HG02623 (cell line): Measurements from ENCODE around the gene UMODL1.
"Not testable (repeated sequence)": the region's sequence is repeated elsewhere in the genome, so short reads cannot be mapped to it uniquely, and the experiment has no call there.

ENCODE experiments used
- ATAC-seq: cut with Tn5 transposase; IDR thresholded peaks from one replicate; pipeline ENCODE4 v1.9.1; 2021; ENCODE audit warnings: moderate library complexity; ENCODE audit not compliant: unreplicated experiment

Gene UMODL1

DNA sequence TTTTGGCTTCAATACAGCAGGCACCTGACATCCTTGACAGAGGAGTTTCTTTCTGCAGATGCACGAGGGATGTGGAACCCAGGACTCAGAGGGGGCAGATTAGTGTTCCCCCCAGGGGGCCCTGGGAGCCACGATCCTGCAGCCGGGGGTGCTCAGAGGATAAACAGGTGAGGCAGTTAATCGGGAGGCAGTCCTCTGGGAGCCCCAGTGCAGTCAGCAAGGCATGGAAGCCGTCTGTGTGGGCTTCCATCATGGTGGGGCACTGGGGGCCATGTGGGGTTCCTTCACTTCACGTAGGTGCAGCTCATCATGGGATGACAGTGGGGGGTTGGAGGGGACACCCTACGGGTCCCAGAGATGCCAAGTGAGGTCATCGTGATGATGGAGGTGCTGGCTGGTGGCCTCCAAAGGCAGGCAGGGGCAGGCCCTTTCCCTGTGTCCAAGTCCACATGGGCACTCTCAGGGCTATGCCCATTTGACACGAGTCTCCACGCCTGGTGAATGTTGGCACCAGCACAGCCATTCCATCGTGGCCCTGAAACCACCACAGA lies 88.5 kb downstream of the UMODL1 start:
- ATAC-seq = no peak

DNA sequence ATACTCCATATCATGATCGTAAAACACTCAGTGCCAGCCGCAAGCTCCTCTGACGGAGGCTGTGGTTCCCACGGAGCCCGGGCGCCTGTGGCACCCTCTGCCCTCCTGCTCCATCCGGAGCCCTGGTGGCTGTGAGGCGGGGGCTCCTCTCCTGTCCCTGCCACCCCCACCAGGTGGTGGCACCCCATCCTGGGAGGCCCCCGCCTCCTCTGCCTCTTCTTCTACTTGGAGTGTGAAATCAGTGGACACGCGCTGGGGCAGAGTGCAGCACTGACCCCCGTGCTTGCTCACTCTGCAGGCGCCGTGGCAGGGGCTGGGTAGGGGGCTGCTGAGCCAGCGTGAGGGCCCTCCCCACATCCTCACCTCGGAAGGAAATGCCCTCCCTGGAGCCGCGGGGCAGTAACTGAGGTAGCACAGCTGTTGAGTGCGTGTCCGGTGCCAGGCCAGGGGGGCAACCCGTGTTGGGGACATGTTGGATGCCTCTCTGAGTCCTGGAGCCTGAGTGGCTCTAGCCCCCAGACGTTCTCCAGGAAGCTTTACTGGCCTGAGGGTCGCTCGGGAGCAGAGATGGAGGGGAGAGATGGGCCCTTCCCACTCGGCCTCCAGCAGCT lies 89.1 kb downstream of the UMODL1 start:
- no peak for ATAC-seq

DNA sequence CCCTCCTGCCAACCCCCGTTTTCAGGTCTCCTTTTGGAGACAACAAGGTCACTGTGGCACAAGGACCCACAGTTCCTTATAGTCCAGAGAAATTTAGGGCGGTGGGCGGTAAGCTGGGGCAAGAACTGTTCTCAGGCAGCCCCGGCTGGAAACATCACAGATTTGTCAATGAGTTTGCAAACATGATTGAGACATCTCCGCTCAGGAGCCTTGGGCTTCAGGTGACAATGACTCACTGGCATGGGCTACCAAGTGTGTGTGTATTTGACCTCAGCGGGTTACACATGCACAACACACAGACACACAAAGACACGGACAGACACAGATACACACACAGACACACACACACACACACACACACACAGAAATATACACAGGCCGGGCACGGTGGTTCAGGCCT lies 89.6 kb downstream of the UMODL1 start:
- no peak for ATAC-seq

DNA sequence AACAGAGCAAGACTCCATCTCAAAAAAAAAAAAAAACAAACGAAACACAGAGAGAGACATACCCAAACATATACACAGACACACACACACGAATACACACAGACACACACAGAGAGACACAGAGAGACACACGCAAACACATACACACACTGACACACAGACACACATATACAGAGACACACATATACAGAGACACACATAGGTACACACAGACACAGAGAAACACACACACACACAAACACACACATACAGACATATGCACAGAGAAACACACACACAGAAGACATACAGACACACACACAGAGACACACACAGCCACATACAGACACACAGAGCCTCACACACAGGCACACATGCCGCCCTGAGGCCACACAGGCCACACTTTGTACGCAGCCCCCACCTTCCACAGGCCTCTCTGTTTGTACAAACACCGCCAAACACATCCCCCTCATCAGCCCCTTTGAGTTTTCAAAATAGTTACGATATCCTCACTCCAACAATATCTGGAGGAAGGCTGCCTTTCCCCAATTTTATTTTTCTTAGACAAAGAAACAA lies 90.4 kb downstream of the UMODL1 start:
- ATAC-seq = no peak

DNA sequence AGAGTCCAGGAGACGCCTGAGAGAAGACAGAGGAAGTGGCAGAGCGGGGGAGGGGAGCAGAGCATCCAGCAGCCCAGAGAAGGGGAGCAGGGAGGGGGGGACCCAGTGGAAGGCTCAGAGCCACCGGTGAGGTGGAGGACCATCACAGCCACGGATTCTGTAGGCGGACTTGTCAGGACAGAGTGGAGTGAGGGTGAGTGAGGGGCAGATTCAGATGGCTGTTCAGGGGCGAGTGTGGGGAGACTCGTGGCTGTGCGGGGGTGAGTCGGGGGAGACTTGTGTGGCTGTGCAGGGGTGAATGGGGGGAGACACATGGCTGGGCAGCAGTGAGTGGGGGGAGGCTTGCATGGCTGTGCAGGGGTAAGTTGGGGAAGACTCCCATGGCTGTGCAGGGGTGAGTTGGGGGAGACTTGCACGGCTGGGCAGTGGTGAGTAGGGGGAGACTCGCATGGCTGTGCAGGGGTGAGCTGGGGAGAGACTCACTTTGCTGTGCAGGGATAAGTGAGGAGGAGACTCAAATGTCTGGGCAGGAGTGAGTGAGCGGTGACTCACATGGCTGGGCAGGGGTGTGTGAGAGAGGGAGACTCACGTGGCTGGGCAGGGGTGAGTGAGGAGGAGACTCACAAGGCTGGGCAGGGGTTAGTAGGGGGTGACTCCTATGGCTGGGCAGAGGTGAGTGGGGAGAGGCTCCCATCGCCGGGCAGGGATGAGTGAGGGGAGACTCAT lies 91.0 kb downstream of the UMODL1 start:
- ATAC-seq = no peak

DNA sequence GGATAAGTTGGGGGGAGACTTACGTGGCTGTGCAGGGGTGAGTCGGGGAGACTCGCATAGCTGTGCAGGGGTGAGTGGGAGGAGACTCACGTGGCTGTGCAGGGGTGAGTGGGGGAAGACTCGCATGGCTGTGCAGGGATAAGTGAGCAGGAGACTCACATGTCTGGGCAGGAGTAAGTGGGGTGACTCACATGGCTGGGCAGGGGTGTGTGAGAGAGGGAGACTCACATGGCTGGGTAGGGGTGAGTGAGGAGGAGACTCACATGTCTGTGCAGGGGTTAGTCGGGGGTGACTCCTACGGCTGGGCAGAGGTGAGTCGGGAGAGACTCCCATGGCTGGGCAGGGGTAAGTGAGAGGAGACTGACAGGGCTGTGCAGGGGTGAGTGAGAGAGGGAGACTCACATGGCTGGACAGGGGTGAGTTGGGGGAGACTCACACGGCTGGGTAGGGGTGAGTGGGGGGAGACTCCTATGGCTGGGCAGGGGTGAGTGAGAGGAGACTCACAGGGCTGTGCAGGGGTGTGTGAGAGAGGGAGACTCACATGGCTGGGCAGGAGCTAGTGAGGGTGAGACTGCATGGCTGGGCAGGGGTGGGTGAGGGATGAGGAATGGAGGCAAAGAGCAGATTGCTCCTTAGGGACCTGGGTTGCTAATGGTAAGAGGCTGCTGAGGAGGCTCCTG lies 91.9 kb downstream of the UMODL1 start:
- no peak for ATAC-seq

DNA sequence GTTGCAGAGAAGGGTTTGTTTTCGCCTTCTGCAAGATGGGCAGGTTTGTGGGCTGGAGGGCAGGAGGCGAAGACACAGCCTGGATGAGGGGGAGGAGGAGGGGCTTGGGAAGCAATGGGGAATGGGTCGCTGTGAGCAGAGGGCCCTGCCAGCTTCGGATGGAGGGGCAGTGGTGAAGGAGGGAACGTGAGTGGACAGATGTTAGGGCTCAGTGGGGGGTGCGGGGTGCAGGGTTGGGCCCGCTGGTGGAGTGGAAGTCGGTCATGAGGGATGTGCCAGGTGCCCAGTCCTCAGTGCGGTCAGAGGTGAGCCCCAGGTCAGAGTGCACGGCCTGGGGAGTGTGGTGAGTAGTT lies 92.4 kb downstream of the UMODL1 start:
- ATAC-seq = no peak

DNA sequence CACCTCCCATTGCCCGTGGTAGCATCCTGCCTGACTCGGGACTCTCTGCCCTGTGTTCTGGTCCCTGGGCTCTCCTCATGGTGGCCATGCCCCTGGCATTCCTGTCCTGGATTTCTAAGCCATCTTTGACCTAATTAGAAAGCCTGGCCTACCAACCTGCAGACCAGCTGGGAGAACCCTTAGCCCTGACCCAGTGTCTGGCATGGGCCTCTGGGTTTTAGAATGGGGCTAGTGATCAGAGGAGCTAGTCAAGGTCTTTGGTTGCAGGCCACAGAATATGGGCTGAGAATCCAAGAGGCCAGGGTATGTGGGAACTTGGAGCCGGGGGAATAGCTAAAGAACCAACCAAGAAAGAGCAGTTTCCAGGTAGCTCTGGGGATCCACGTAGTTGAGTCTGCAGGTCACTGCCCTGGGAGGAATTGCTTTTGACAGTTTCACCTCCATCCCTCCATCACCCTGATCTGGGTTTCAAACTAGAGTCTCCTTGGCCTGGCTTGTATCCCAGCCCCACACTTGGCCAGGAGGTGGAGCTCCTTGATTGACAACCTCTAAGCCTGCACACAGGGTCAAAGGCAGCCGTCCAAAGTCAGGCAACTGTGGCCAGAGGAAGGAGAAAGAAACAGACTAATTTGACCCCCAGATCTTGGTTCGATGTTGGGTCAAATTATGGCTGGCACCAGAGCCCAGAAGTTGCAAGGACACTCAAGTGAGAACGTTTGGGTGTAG lies 93.1 kb downstream of the UMODL1 start:
- no peak for ATAC-seq

DNA sequence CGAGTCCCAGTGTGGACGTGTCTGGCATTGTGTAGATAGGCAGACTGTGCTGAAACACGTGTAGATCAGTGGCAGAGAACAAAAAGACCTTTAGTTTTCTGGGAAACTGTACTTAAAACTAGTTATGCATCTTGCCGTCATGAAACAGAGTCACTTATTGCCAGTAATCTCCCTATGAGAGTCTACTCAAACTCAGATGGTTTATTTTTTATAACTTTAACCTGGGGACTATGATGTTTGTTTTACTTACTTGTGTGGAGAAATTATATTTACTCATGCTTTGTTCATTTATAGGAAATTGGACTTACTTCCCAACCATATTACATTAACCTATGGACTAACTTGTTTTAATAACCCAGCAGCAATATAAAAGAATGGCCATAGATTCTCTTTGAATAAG lies 93.7 kb downstream of the UMODL1 start:
- no peak for ATAC-seq

DNA sequence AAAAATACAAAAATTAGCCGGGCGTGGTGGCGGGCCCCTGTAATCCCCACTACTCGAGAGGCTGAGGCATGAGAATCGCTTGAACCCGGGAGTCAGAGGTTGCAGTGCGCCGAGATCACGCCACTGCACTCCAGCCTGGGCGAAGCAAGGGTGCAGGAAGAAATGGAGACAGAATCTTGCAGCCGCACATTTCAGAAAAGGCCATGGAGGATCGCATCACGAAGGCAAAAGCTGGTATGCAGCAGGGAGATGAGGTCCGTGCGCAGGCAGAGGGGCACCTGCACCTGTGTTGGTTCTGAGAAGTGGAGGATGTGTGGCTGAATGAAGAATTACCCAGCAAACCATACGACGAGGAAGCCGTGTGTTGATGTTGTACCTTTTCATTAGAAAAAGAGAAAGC lies 94.8 kb downstream of the UMODL1 start:
- ATAC-seq = no peak

DNA sequence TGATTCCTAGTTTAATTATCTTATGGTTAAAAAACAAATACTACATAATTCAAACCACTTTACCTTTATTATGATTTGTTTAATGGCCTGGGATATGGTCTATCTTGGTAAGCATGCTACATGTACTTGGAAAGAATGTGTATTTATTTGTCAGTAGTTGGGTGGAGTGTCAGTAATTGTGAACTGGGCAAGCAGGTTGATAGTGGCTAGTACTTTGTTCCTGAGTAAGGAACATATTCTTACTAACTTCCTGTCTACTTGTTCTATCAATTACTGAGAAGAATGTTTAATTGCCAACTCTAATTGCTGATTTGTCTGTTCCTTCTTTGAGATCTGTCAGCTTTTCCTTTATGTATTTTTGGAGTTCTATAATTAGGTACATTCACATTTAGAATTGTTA lies 98.6 kb downstream of the UMODL1 start:
- no peak for ATAC-seq

DNA sequence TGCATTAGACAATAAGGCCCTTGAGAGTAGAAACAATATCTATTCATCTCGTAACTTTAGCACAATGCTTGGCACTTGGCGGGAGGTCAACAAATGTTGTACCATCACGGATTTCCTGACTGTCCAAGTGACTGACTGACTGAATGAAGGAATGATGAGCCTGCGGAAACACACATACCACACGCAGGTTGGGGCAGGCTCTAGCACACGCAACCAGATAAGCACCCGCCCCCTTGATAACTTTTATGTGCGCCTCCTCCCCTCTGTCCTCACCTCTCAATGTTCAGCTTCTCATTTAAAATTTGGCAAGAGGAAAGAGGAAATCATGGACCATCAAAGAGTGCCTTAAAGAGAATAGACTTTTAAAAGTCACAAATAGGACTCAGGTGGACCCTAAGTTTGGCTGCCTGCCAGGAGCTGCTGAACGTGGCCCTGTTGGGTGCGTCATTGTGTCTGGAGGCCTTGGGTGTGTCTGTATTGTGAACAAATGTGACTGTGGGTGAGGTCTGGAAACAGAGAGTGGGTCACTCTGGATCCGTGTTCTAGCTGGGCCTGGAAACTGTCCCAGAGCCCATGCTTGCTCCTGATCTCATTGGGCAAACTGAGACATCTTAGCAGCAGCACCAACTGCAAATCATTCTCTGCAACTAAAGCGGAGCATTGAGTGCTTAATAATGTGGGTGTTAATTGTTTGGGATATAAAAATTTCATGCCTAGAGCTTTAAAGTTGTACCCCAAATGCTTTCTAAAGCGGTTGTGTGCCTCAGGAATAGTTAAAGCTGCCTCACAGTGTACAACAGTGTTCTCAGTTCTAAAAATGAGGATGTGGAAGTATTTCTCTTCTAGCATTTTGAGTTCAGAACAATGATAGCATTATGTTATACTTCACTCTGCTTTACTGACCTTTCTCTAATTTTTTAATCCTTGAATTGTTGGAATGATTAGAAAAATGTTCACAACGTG lies 100.3 kb downstream of the UMODL1 start:
- ATAC-seq = no peak

DNA sequence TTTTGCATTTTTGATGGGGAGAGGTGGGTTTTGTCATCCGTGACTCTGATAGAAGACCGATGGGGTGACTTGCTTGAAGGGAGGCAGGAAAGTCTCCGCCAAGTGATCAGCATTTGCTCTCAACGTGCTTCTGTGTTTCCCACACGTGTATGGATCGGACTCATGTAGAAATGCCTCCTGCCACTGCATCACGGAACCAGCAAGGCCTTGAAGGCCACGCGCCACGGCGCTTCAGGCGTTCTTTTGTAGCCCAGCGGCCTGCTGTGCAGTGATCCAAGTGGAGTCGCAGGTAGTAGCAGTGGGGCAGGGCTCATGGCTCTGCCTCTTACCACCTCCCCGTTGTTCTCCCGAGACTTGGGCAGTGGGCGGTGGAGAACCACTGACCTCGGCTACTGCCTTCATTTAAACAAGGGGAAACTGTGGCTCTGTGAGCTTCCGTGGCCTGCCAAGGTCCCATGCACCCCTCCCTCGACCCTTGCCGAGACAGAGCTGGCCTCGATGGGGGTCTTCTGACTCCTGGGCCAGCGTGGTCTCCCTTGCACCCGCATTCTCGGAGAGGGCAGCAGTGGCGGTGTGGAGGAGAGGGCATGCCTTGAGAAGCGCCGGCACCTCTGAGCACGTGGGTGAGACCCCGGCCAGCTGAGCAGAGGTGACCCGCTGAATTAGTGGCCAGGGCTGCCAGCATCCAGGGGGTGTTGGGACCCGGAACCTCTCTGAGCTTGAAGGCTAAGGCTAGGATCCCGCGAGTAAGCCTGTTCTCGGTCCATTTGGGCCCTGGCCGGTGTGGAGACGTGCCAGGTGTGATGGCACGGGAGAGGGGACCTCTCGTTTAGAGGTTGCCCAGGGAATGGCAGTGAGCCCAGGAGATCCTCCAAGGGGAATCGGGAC lies 101.7 kb downstream of the UMODL1 start:
- no peak for ATAC-seq

DNA sequence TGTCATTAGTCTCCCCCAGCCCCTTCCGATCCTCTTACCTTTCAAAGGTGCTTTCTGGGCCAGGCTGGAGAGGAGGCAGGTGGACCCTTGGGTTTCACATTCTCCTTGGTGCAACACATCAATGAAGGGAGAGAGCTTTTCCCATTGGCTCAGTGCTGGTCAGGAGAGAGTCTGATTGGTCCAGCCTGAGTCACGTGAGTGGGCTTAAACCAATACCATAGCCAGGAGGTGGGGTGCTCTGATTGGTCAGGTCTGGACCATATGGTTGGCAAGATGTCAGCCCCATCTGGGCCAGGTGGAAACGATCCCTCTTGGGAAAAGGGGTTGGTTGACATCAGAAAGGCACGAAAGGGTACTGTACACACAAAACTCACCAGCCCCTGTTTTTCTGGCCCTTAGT lies 103.1 kb downstream of the UMODL1 start:
- no peak for ATAC-seq

DNA sequence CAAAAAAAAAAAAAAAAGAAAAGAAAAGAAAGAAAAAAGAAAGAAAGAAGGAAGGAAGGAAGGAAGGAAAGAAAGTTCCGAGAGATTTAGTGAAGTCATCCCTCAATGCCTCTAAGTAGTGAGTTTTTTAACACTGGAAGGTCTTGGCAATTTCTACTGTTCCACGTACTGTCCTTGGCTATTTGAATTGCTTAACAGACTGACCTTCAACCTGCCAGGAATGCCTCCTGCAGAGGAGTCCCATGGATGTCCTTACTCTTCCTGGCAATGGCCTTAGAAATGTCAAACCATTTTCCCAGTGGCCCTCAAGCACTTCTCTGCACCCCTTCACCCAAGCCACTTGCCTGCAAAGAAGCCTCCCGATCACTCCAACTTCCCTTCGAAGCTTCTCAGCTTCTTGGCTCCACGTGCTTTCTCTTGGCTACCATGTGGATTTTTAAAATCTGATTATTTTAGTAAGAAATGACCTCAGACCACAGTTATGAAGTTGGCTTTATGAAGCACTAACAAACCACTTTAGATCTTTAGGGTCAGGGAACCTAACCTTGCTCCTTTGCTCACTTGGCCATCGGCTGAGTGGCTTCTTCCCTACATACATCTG lies 104.1 kb downstream of the UMODL1 start:
- no peak for ATAC-seq

DNA sequence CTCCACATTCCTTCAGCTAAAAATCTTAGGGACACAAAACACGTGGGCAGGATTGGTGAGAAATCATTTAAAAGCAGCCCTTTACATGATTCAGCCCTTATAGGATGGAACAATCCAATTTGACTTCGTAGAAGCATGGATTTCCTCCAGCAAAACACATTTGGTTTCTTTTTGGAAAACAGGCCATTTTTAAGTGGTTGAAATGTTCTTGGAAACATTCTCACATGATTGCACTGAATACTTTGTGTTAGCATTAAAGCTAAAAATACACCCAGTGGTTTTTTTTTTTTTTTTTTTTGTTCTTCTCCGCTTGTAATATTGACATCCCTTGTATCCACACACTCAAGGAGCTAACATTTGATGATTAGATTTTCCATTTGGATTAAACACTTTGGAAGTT lies 105.7 kb downstream of the UMODL1 start:
- no peak for ATAC-seq

DNA sequence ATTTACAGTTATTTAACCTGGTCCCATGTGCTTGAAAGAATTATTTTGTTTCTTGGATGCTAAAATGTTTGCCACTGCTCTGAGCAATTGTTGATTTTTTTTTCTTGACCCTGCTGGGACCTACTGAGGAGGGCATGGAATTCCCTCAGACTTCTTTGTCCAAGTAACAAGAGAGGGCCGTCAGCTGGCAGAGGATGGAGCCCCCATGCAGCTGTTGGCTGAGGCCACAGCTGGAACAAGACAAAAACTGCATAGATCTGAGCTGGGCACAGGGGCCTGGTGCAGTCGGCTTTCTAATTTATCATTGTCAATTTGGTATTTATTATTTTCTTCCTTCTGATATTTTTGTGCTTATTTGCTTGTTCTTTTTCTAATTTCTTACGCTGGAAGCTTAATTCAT lies 108.2 kb downstream of the UMODL1 start:
- no peak for ATAC-seq

DNA sequence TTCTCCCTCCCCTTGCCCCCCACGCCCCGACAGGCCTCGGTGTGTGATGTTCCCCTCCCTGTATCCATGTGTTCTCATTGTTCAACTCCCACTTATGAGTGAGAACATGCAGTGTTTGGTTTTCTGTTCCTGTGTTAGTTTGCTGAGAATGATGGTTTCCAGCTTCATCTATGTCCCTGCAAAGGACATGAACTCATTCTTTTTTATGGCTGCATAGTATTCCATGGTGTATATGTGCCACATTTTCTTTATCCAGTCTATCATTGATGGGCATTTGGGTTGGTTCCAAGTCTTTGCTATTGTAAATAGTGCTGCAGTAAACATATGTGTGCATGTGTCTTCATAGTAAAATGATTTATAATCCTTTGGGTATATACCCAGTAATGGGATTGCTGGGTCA lies 108.9 kb downstream of the UMODL1 start:
- ATAC-seq = not testable (repeated sequence)
